Activated naive CD8-positive, alpha-beta T cell treated with anti-CD3 and anti-CD28 coated beads, Interleukin-2, amount 50 U/mL, for 16 hours (primary cell): ENCODE measurements around the gene SLC7A5.

ENCODE experiments used
- DNase-seq: peaks from one replicate; pipeline ENCODE4 v3.0.0-alpha.2; 2020; ENCODE audit warnings: low read depth, low spot score

SLC7A5 gene

GRCh38 chr16:87846705-87847466 is 22.4 kb downstream of the SLC7A5 start:
- no peak for DNase-seq

- no peak for DNase-seq
These were observed 23.3 kb downstream of the SLC7A5 start for GRCh38 chr16:87845807-87846619.

GRCh38 chr16:87845213-87845612 is 24.1 kb downstream of the SLC7A5 start:
- DNase-seq = no peak

GRCh38 chr16:87844809-87845208 is 24.5 kb downstream of the SLC7A5 start:
- DNase-seq = no peak

GRCh38 chr16:87844120-87844733 is 25.1 kb downstream of the SLC7A5 start:
- DNase-seq = no peak

- no peak for DNase-seq
These were observed 25.6 kb downstream of the SLC7A5 start for GRCh38 chr16:87843678-87844105.

- no peak for DNase-seq
These were observed 27.0 kb downstream of the SLC7A5 start for GRCh38 chr16:87842209-87842869.

GRCh38 chr16:87841340-87842208 is 27.7 kb downstream of the SLC7A5 start:
- no peak for DNase-seq

- no peak for DNase-seq
These were observed 28.9 kb downstream of the SLC7A5 start for GRCh38 chr16:87840271-87840978.

GRCh38 chr16:87839542-87840270 is 29.6 kb downstream of the SLC7A5 start:
- DNase-seq = no peak

- no peak for DNase-seq
These were observed 30.4 kb downstream of the SLC7A5 start for GRCh38 chr16:87838643-87839541.

- DNase-seq = no peak
These were observed 31.5 kb downstream of the SLC7A5 start for GRCh38 chr16:87837627-87838289.

GRCh38 chr16:87836844-87837581 is 32.3 kb downstream of the SLC7A5 start:
- DNase-seq = no peak

- no peak for DNase-seq
These were observed 32.9 kb downstream of the SLC7A5 start for GRCh38 chr16:87836346-87836843.

GRCh38 chr16:87835882-87836331 is 33.4 kb downstream of the SLC7A5 start:
- DNase-seq = no peak

- DNase-seq = no peak
These were observed 34.4 kb downstream of the SLC7A5 start for GRCh38 chr16:87834668-87835473.
